Measurements from ENCODE around the gene ITFG1.

GRCh38 chr16:47127541-47127940 lies 333.3 kb downstream of the ITFG1 start:
- TF ChIP-seq CTCF (IDR thresholded peaks at IDR 0.05) (no peak), POLR2A (IDR thresholded peaks at IDR 0.05) (no peak), EP300 (IDR thresholded peaks at IDR 0.05) (no peak)

Measured in stomach (tissue), 4 donors.